Measurements from ENCODE around the gene HYPK. TPM values are rescaled to one million over a fixed set of nuclear protein-coding genes. Genes with fewer than 3 reads are reported as not detected.

HYPK gene
- total and polyA plus RNA-seq, 2 of the 8 experiments (the other 6 are each of a cell fraction or from before 2014, with no cell fraction given) = 5.4 to 17.6 TPM

- no peaks in the 10 kb centered on the region for H3K9me3 ChIP-seq (ENCODE audit: insufficient read depth in 2 of 2, low read depth in 1 of 2, low read length in 1 of 2)
- H2BK5ac ChIP-seq (ENCODE audit: low read depth, low read length) = no peak overlapping the region
- H3K23me2 ChIP-seq (ENCODE audit: low read depth, low read length) = no peaks in the 10 kb centered on the region
- no peaks in the 10 kb centered on the region for H3K27me3 ChIP-seq (replicated peaks in 1 of 4; ENCODE audit: control insufficient read depth in 3 of 4, extremely low read depth in 1 of 4, insufficient read depth in 3 of 4, low read length in 3 of 4)
- no peaks in the 10 kb centered on the region for H3K4me1 ChIP-seq (replicated peaks in 1 of 4; ENCODE audit: control insufficient read depth in 3 of 4, insufficient read depth in 4 of 4, low read length in 3 of 4)
- no peak overlapping the region for H3K27ac ChIP-seq (ENCODE audit: low read depth, low read length)
- CTCF ChIA-PET (ENCODE audit: partially characterized antibody) = no interaction called here
- H2AK5ac ChIP-seq (ENCODE audit: low read depth, low read length) = no peak overlapping the region
- peaks cover 39 to 91% (median 74%) of the 10 kb centered on the region in 4 experiments for H3K36me3 ChIP-seq (ENCODE audit: control insufficient read depth in 2 of 4, insufficient read depth in 4 of 4, low read length in 3 of 4)
- no peak overlapping the region for H3K14ac ChIP-seq (ENCODE audit: insufficient read length)
- H2BK15ac ChIP-seq (ENCODE audit: low read length) = no peak overlapping the region
- H3K4me2 ChIP-seq (ENCODE audit: insufficient read depth in 1 of 2, low read depth in 2 of 2, low read length in 2 of 2) = no peak overlapping the region
- no peak overlapping the region for H3K9ac ChIP-seq (replicated peaks in 1 of 4; ENCODE audit: extremely low read depth in 1 of 4, low read depth in 3 of 4, low read length in 3 of 4)
- H2BK12ac ChIP-seq (ENCODE audit: low read depth, low read length) = no peak overlapping the region
- peaks cover 0 to 3% of the 10 kb centered on the region in 2 experiments; a peak in 1 of 4 replicates for H3K79me2 ChIP-seq (ENCODE audit: control insufficient read depth in 1 of 2, insufficient read depth in 2 of 2, low read length in 2 of 2)
- H3K23ac ChIP-seq (ENCODE audit: insufficient read length) = no peak overlapping the region
- no peak overlapping the region for H4K91ac ChIP-seq (replicated peaks; ENCODE audit: insufficient read length, low read length)
- no peak overlapping the region for H3K4ac ChIP-seq (replicated peaks; ENCODE audit: insufficient read length, low read depth, low read length)
- H3K4me3 ChIP-seq (ENCODE audit: extremely low read depth in 1 of 4, insufficient read depth in 2 of 4, low read depth in 3 of 4, low read length in 4 of 4) = no peak overlapping the region
- H2AFZ ChIP-seq (ENCODE audit: low read length) = no peak overlapping the region
- WGBS, 2 experiments (ENCODE audit: extremely low coverage in 1 of 2, insufficient coverage in 1 of 2, insufficient read length in 1 of 2, insufficient replicate concordance in 2 of 2, low coverage in 1 of 2, low lambda C conversion rate in 2 of 2, missing lambda C conversion rate in 1 of 2) = 93% methylated on average over 2 of the region's 2 CpGs; no CpG with 5 or more reads in 1 of the 2 experiments
- H4K5ac ChIP-seq (ENCODE audit: insufficient read length, low read depth, low read length) = no peak overlapping the region
- H2BK20ac ChIP-seq (ENCODE audit: low read length) = no peak overlapping the region
- peaks cover 3 to 4% of the 10 kb centered on the region in 2 experiments for H4K20me1 ChIP-seq (replicated peaks in 1 of 2; ENCODE audit: control insufficient read depth in 1 of 2, insufficient read depth in 2 of 2, low read length in 2 of 2)
- POLR2A ChIA-PET (ENCODE audit: partially characterized antibody) = interaction anchor here (1.2 kb wide), 1 partner anchor 10 kb away, joined by 4 read pairs; no protein-coding TSS in a partner anchor
- no peak overlapping the region for H3K18ac ChIP-seq (ENCODE audit: extremely low read depth, low read length)
- H3K79me1 ChIP-seq (ENCODE audit: low read depth, low read length) = no peaks in the 10 kb centered on the region; the same call in 1 of the 2 replicates
- FAIRE-seq (no peak), DNase-seq (ENCODE audit: low read depth in 1 of 2, low spot score in 2 of 2) (no peak)
- no peak overlapping the region for H3K56ac ChIP-seq (replicated peaks; ENCODE audit: insufficient read length, low read depth, low read length)
- H2BK120ac ChIP-seq (replicated peaks; ENCODE audit: low read depth, low read length) = no peak overlapping the region
- no peak overlapping the region for H4K8ac ChIP-seq (ENCODE audit: extremely low read depth, insufficient read depth, low read length)
- no peak for TF ChIP-seq SUZ12 (IDR thresholded peaks at IDR 0.05; ENCODE audit: low read length)
- TF ChIP-seq JUND (IDR thresholded peaks at IDR 0.05; ENCODE audit: low read length) = no peak
- TF ChIP-seq, protein P1, sequence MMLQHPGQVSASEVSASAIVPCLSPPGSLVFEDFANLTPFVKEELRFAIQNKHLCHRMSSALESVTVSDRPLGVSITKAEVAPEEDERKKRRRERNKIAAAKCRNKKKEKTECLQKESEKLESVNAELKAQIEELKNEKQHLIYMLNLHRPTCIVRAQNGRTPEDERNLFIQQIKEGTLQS (IDR thresholded peaks at IDR 0.05; ENCODE audit: insufficient read depth, low read depth, low read length) = no peak
- no peak for TF ChIP-seq CTBP2 (IDR thresholded peaks at IDR 0.05; ENCODE audit: borderline replicate concordance, insufficient read depth, insufficient read length, low read length)
- no peak for TF ChIP-seq NRF1 (IDR thresholded peaks at IDR 0.05; ENCODE audit: low read depth, low read length)
- no peak for TF ChIP-seq POLR2AphosphoS5 (IDR thresholded peaks at IDR 0.05; ENCODE audit: low read depth, low read length)
- TF ChIP-seq, protein P2, sequence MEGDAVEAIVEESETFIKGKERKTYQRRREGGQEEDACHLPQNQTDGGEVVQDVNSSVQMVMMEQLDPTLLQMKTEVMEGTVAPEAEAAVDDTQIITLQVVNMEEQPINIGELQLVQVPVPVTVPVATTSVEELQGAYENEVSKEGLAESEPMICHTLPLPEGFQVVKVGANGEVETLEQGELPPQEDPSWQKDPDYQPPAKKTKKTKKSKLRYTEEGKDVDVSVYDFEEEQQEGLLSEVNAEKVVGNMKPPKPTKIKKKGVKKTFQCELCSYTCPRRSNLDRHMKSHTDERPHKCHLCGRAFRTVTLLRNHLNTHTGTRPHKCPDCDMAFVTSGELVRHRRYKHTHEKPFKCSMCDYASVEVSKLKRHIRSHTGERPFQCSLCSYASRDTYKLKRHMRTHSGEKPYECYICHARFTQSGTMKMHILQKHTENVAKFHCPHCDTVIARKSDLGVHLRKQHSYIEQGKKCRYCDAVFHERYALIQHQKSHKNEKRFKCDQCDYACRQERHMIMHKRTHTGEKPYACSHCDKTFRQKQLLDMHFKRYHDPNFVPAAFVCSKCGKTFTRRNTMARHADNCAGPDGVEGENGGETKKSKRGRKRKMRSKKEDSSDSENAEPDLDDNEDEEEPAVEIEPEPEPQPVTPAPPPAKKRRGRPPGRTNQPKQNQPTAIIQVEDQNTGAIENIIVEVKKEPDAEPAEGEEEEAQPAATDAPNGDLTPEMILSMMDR (IDR thresholded peaks at IDR 0.05; ENCODE audit: control extremely low read depth in 1 of 3, insufficient read depth in 1 of 3, low read depth in 1 of 3, low read length in 3 of 3) = no peak
- TF ChIP-seq JUN (IDR thresholded peaks at IDR 0.05; ENCODE audit: low read depth, low read length) = no peak
- no peak for TF ChIP-seq SRF (IDR thresholded peaks at IDR 0.05; ENCODE audit: low read depth, low read length)
Measured at GRCh38 chr15:43763819-43764446, 36.5 kb upstream of the HYPK start.
